GM18498 (cell line): Measurements from ENCODE around the gene BLVRA.
A peak's percentile ranks its signal among the peaks of the same experiment; 100 is the strongest.
"Not testable (repeated sequence)": the region's sequence is repeated elsewhere in the genome, so short reads cannot be mapped to it uniquely, and the experiment has no call there.

Experiments used
- ATAC-seq: cut with Tn5 transposase; IDR thresholded peaks from one replicate; pipeline ENCODE4 v1.9.1; 2021; ENCODE audit warnings: mild to moderate bottlenecking, moderate library complexity; ENCODE audit not compliant: unreplicated experiment

Gene BLVRA

DNA sequence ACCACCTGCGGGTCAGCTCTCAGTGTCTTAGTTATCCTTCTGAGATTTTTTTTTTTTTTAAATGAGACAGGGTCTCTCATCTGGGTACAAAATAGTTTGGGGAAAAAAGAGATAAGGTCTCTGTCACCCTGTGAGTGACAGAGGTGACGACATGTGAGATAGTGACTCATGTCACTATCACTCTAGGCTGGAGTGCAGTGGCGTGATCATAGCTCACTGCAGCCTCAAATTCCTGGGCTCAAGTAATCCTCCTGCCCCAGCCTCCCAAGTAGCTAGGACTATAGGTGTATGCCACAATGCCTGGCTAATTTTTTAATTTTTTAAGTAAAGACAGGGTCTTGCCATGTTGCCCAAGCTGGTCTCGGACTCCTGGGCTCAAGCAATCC is 10.4 kb downstream of the BLVRA start:
- no peak for ATAC-seq

DNA sequence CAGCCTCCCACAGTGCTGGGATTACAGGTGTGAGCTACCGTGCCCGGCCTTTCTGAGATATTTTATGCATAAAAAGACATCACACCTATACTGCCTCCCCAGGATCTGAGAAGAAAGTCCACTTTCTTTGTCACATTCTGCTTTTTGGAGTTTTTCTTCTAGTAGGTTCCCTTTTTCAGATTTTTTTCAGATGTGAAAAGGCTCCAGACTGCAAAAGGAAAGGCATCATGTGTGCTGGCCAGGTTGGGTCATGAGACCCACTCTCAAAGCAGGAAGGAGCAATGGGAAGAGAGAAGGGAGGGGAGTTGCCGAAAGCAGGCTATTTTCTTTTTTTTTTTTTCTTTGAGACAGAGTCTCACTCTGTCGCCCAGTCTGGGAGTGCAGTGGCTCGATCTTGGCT is 10.8 kb downstream of the BLVRA start:
- ATAC-seq = no peak

DNA sequence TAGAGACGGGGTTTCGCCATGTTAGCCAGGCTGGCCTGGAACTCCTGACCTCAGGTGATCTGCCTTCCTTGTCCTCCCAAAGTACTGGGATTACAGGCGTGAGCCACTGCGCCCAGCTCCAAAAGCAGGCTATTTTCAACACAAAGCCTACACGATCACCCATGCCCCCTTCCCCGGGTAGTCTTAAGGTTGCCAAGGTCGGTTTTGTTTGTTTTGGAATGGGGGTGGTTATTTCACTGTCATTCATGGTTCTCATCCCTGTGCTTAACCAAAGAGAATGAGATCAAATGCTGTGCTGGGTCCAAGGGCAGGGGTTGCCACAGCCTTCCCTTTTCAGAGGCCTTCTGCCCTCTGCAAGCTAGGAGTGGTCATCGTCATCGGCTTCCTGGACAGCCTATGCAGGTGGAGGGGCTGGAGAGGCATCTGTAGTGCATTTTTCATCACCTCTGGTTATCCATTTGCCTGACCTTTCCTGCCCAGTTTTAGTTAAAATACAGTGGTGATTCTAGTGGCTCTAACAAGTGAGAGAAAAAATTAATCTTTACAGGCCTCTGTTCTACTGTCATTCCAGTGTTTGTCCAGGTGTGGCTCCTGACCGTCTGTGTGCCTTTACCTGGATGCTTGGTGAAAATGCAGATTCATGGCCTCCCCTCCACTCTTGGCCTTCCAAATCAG is 11.4 kb downstream of the BLVRA start:
- ATAC-seq = no peak

GRCh38 chr7:43771128-43771527 is 12.6 kb downstream of the BLVRA start:
- ATAC-seq = no peak

- no peak for ATAC-seq
Observed at GRCh38 chr7:43771573-43771972, 13.1 kb downstream of the BLVRA start.

DNA sequence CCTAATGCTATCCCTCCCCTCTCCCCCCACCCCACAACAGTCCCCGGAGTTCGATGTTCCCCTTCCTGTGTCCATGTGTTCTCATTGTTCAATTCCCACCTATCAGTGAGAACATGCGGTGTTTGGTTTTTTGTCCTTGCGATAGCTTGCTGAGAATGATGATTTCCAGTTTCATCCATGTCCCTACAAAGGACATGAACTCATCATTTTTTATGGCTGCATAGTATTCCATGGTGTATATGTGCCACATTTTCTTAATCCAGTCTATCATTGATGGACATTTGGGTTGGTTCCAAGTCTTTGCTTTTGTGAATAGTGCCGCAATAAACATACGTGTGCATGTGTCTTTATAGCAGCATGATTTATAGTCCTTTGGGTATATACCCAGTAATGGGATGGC is 14.8 kb downstream of the BLVRA start:
- ATAC-seq = not testable (repeated sequence)

DNA sequence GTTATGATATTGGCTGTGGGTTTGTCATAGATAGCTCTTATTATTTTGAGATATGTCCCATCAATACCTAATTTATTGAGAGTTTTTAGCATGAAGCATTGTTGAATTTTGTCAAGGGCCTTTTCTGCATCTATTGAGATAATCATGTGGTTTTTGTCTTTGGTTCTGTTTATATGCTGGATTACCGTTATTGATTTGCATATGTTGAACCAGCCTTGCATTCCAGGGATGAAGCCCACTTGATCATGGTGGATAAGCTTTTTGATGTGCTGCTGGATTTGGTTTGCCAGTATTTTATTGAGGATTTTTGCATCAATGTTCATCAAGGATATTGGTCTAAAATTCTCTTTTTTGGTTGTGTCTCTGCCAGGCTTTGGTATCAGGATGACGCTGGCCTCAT is 16.8 kb downstream of the BLVRA start:
- ATAC-seq = not testable (repeated sequence)

- ATAC-seq = not testable (repeated sequence)
Observed at GRCh38 chr7:43778293-43779044, 20.0 kb downstream of the BLVRA start.

DNA sequence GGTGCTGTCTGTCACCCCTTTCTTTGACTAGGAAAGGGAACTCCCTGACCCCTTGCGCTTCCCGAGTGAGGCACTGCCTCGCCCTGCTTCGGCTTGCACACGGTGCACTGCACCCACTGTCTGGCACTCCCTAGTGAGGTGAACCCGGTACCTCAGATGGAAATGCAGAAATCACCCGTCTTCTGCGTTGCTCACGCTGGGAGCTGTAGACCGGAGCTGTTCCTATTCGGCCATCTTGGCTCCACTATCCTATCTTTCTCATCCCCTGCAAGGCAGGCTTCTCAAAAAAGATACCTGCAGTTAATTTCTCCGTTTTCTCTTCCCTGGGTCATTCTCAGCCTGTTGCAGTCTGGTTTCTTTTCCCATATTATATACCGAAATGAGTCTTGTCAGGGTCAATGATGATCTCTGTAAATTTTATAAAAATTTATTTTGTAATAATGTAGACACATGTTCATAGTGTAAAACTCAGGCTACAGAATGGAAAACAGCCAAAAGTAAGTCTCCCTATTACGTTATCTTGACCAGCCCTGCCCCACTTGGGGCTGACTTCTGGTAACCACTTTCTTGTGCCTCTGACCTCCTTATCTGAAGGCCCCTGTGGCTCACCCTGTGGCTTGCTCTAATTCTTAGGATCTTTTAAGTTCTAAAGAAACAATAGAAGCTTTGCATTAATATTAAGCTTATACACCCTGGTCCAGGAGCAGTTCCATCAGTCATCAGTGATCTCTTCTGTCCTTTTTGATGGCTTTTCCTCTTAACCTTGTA is 20.7 kb downstream of the BLVRA start:
- ATAC-seq = no peak

DNA sequence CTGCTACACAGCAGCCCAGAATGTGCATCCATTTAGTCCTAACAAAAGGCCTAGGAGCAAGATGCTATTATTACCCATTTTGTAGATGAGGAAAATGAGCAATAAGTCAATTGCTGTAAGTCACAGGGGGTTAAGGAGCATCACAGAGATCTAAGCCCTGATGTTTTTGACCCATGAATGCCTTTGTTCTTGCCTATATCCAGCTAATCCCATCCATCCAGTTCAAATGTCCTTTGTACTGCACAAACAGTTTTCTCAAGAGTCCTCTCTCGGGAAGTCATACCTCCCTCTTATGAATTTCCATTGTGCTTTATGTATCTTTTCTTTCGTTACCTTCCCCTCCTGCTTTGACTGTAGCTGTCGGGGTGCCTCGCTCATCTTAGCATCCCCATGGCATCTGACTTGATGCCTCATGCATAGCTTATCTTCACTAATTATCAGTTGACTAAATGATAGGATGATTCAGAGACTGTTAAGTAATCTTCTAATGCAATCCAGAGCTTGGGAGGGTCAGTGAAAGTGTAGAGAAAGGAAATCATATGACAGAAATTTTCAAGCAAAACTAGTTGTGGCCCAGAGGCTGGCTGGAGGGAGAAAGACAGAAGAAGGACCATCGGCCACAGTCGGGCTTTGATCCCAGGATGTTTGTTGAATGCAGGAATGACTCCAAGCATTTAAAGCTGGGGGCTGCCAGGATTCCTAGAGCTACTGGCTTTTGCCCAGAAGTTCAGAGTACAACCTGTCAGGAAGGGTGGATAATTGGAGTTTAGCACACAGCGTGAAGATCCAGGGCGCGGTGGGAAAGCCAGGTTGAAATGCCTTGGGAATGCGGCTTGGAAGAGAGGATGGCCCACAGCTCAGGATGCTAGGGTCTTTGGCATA is 23.5 kb downstream of the BLVRA start:
- no peak for ATAC-seq

DNA sequence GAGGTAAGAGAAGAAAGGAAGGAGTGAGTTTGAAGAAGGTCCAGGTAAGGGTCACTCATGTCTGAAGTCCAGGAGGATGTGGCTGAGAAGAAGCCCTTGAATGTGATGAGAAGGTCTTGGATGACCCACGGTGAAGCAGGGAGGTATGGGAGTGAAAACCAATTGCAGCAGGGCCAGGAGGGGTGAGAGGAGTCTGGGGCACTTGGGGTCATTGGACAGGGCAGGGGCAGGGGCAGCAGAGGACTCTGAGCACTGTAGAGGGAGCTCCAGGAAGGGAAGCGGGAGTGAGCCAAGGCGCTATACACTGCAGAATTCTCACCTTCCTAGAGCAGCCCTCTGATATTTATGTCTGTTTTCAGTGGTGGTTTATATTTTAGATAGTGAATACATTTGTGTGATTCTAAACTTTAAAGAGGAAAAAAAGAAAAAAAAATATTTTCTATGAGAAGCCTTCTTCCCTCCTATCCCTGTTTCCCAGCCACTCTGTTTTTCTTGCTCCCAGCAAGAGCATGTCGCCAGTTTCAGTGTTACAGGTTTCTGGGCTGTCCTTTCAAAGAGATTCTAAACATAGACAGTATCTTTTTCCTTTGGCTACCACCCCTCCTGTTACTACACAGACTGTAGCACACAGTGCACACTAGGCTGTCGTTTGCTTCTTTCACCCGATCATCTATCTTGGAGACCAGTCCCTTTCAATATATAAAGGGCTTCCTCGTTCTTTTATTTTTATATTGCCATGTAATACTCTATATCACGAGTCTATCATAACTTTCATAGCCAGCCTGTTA is 24.5 kb downstream of the BLVRA start:
- no peak for ATAC-seq

- ATAC-seq = no peak
Observed at GRCh38 chr7:43784030-43784584, 25.6 kb downstream of the BLVRA start.

- peak; percentile 95 for ATAC-seq
Observed at GRCh38 chr7:43784585-43785087, 26.2 kb downstream of the BLVRA start.

DNA sequence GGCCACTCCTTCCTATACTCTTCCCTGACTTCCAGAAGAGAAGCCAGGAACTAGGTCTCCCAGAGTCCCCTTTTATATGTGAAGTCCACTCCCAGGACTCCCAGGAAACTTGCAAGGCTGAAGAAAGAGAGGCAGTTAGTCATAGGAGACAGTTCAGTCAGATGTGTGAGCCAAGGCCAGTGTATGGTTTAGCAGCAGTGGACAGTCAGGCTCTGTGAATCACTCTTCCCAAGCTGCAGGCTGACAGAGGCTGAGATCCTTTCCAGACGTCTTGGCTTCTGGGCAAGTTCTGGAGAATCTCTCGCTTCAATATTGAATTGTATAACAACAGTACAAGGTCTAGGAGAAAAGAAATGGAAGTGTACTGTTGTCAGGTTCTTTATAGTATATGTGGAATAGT is 26.9 kb downstream of the BLVRA start:
- no peak for ATAC-seq

GRCh38 chr7:43787771-43788170 is 29.3 kb downstream of the BLVRA start:
- ATAC-seq = no peak

GRCh38 chr7:43790006-43790405 is 31.5 kb downstream of the BLVRA start:
- ATAC-seq = no peak

DNA sequence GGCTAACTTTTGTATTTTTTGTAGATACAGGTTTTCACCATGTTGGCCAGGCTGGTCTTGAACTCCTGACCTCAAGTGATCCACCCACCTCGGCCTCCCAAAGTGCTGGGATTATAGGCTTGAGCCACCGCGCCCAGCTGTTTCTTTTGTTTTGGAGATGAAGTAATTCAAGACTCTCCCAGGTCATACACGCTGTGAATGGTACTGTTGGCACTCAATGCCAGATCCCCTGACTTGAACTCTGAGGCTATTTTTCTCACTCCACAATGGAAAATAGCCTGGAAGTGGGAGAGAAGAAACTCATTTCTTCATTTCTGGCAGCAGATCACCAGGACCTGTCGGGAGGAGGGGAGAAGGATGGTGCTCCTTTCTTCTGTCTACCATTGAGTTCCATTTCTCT is 32.4 kb downstream of the BLVRA start:
- no peak for ATAC-seq

GRCh38 chr7:43791665-43792064 is 33.2 kb downstream of the BLVRA start:
- no peak for ATAC-seq

GRCh38 chr7:43792471-43793150 is 34.1 kb downstream of the BLVRA start:
- ATAC-seq = no peak
